ENCODE results near the gene EYS. TPM values are rescaled to one million over a fixed set of nuclear protein-coding genes. Genes with fewer than 3 reads are reported as not detected.

The EYS gene
- total and polyA plus RNA-seq, 4 donors = not detected

- Histone ChIP-seq H3K27me3 (ENCODE audit: control insufficient read depth in 1 of 2, insufficient read depth in 2 of 2, low read length in 1 of 2) (no peaks in the 10 kb centered on the region), H3K4me3 (ENCODE audit: low read length in 2 of 2) (no peak overlapping the region), H3K4me1 (ENCODE audit: control insufficient read depth in 1 of 2, insufficient read depth in 2 of 2, low read length in 2 of 2) (no peaks in the 10 kb centered on the region), H3K27ac (ENCODE audit: low read depth in 1 of 2, low read length in 2 of 2) (no peak overlapping the region), H3K9me3 (ENCODE audit: control insufficient read depth, low read length) (no peaks in the 10 kb centered on the region), H3K36me3 (ENCODE audit: control insufficient read depth in 1 of 2, insufficient read depth in 2 of 2, low read length in 1 of 2) (no peaks in the 10 kb centered on the region)
- WGBS, 2 donors = 88 to 95% methylated on average over 8 of the region's 8 CpGs
- DNase-seq (no peak), ATAC-seq (ENCODE audit: low FRiP score) (no peak)
- intact Hi-C loops (cut with DNase I) = no loop called here
Observed at GRCh38 chr6:64326939-64327338, 1380.1 kb downstream of the EYS start.

GRCh38 chr6:64325093-64325492 is 1381.9 kb downstream of the EYS start:
- DNase-seq = no peak
- Histone ChIP-seq H3K36me3 (ENCODE audit: control insufficient read depth in 1 of 2, insufficient read depth in 2 of 2, low read length in 1 of 2) (no peaks in the 10 kb centered on the region), H3K4me1 (ENCODE audit: control insufficient read depth in 1 of 2, insufficient read depth in 2 of 2, low read length in 2 of 2) (no peaks in the 10 kb centered on the region), H3K27ac (ENCODE audit: low read depth in 1 of 2, low read length in 2 of 2) (no peak overlapping the region), H3K9me3 (ENCODE audit: control insufficient read depth, low read length) (no peaks in the 10 kb centered on the region), H3K27me3 (ENCODE audit: control insufficient read depth in 1 of 2, insufficient read depth in 2 of 2, low read length in 1 of 2) (no peaks in the 10 kb centered on the region), H3K4me3 (ENCODE audit: low read length in 2 of 2) (no peak overlapping the region)
- intact Hi-C loops (cut with DNase I) = no loop called here
- 42 to 63% methylated on average over 2 of the region's 2 CpGs for whole genome bisulfite sequencing, 2 donors
- ATAC-seq (ENCODE audit: low FRiP score) = no peak

- no peak overlapping the region for H3K4me3 ChIP-seq (ENCODE audit: low read length in 2 of 2)
- no peak for ATAC-seq (ENCODE audit: low FRiP score)
- intact Hi-C loops (cut with DNase I) = no loop called here
- no peaks in the 10 kb centered on the region for H3K4me1 ChIP-seq (ENCODE audit: control insufficient read depth in 1 of 2, insufficient read depth in 2 of 2, low read length in 2 of 2)
- no peak overlapping the region for H3K27ac ChIP-seq (ENCODE audit: low read depth in 1 of 2, low read length in 2 of 2)
- H3K27me3 ChIP-seq (ENCODE audit: control insufficient read depth in 1 of 2, insufficient read depth in 2 of 2, low read length in 1 of 2) = no peaks in the 10 kb centered on the region
- H3K9me3 ChIP-seq (ENCODE audit: control insufficient read depth, low read length) = no peaks in the 10 kb centered on the region
- no peak for DNase-seq
- no peaks in the 10 kb centered on the region for H3K36me3 ChIP-seq (ENCODE audit: control insufficient read depth in 1 of 2, insufficient read depth in 2 of 2, low read length in 1 of 2)
Observed at GRCh38 chr6:64310214-64310613, 1396.8 kb downstream of the EYS start.

GRCh38 chr6:64301307-64302236 is 1405.5 kb downstream of the EYS start:
- Histone ChIP-seq H3K36me3 (ENCODE audit: control insufficient read depth in 1 of 2, insufficient read depth in 2 of 2, low read length in 1 of 2) (no peaks in the 10 kb centered on the region), H3K9me3 (ENCODE audit: control insufficient read depth, low read length) (peaks cover 6% of the 10 kb centered on the region), H3K27ac (ENCODE audit: low read depth in 1 of 2, low read length in 2 of 2) (no peak overlapping the region), H3K4me1 (ENCODE audit: control insufficient read depth in 1 of 2, insufficient read depth in 2 of 2, low read length in 2 of 2) (no peaks in the 10 kb centered on the region), H3K4me3 (ENCODE audit: low read length in 2 of 2) (no peak overlapping the region), H3K27me3 (ENCODE audit: control insufficient read depth in 1 of 2, insufficient read depth in 2 of 2, low read length in 1 of 2) (no peaks in the 10 kb centered on the region)
- ATAC-seq (ENCODE audit: low FRiP score) (no peak), DNase-seq (no peak)
- intact Hi-C loops (cut with DNase I) = no loop called here
- WGBS, 2 donors = 83 to 87% methylated on average over 11 of the region's 11 CpGs

GRCh38 chr6:64299176-64299575 is 1407.8 kb downstream of the EYS start:
- no peak overlapping the region for H3K27ac ChIP-seq (ENCODE audit: low read depth in 1 of 2, low read length in 2 of 2)
- H3K4me3 ChIP-seq (ENCODE audit: low read length in 2 of 2) = no peak overlapping the region
- ATAC-seq (ENCODE audit: low FRiP score) = no peak
- intact Hi-C loops (cut with DNase I) = no loop called here
- peaks cover 6% of the 10 kb centered on the region for H3K9me3 ChIP-seq (ENCODE audit: control insufficient read depth, low read length)
- H3K27me3 ChIP-seq (ENCODE audit: control insufficient read depth in 1 of 2, insufficient read depth in 2 of 2, low read length in 1 of 2) = no peaks in the 10 kb centered on the region
- no peaks in the 10 kb centered on the region for H3K36me3 ChIP-seq (ENCODE audit: control insufficient read depth in 1 of 2, insufficient read depth in 2 of 2, low read length in 1 of 2)
- H3K4me1 ChIP-seq (ENCODE audit: control insufficient read depth in 1 of 2, insufficient read depth in 2 of 2, low read length in 2 of 2) = no peaks in the 10 kb centered on the region
- no peak for DNase-seq
- WGBS, 2 donors = 86 to 87% methylated on average over 7 of the region's 7 CpGs

- H3K4me3 ChIP-seq (ENCODE audit: low read length in 2 of 2) = no peak overlapping the region
- no peak for ATAC-seq (ENCODE audit: low FRiP score)
- H3K4me1 ChIP-seq (ENCODE audit: control insufficient read depth in 1 of 2, insufficient read depth in 2 of 2, low read length in 2 of 2) = no peaks in the 10 kb centered on the region
- no peaks in the 10 kb centered on the region for H3K36me3 ChIP-seq (ENCODE audit: control insufficient read depth in 1 of 2, insufficient read depth in 2 of 2, low read length in 1 of 2)
- DNase-seq = no peak
- intact Hi-C loops (cut with DNase I) = no loop called here
- H3K27me3 ChIP-seq (ENCODE audit: control insufficient read depth in 1 of 2, insufficient read depth in 2 of 2, low read length in 1 of 2) = no peaks in the 10 kb centered on the region
- no peak overlapping the region for H3K27ac ChIP-seq (ENCODE audit: low read depth in 1 of 2, low read length in 2 of 2)
- peaks cover 1% of the 10 kb centered on the region for H3K9me3 ChIP-seq (ENCODE audit: control insufficient read depth, low read length)
Observed at GRCh38 chr6:64294034-64294433, 1413.0 kb downstream of the EYS start.

- no peak overlapping the region for H3K4me3 ChIP-seq (ENCODE audit: low read length in 2 of 2)
- no peaks in the 10 kb centered on the region for H3K4me1 ChIP-seq (ENCODE audit: control insufficient read depth in 1 of 2, insufficient read depth in 2 of 2, low read length in 2 of 2)
- no peak overlapping the region for H3K27ac ChIP-seq (ENCODE audit: low read depth in 1 of 2, low read length in 2 of 2)
- DNase-seq = no peak
- intact Hi-C loops (cut with DNase I) = no loop called here
- H3K9me3 ChIP-seq (ENCODE audit: control insufficient read depth, low read length) = peaks cover 1% of the 10 kb centered on the region
- no peaks in the 10 kb centered on the region for H3K27me3 ChIP-seq (ENCODE audit: control insufficient read depth in 1 of 2, insufficient read depth in 2 of 2, low read length in 1 of 2)
- no peak for ATAC-seq (ENCODE audit: low FRiP score)
- no peaks in the 10 kb centered on the region for H3K36me3 ChIP-seq (ENCODE audit: control insufficient read depth in 1 of 2, insufficient read depth in 2 of 2, low read length in 1 of 2)
Observed at GRCh38 chr6:64293298-64293697, 1413.7 kb downstream of the EYS start.

- intact Hi-C loops (cut with DNase I) = no loop called here
- 49 to 52% methylated on average over 3 of the region's 3 CpGs for WGBS, 2 donors
Observed at GRCh38 chr6:64290867-64291266, 1416.2 kb downstream of the EYS start.

GRCh38 chr6:64289931-64290330 is 1417.1 kb downstream of the EYS start:
- no peak overlapping the region for H3K27ac ChIP-seq (ENCODE audit: low read depth in 1 of 2, low read length in 2 of 2)
- no peak for ATAC-seq (ENCODE audit: low FRiP score)
- no peaks in the 10 kb centered on the region for H3K36me3 ChIP-seq (ENCODE audit: control insufficient read depth in 1 of 2, insufficient read depth in 2 of 2, low read length in 1 of 2)
- H3K4me1 ChIP-seq (ENCODE audit: control insufficient read depth in 1 of 2, insufficient read depth in 2 of 2, low read length in 2 of 2) = no peaks in the 10 kb centered on the region
- no peaks in the 10 kb centered on the region for H3K9me3 ChIP-seq (ENCODE audit: control insufficient read depth, low read length)
- 72 to 82% methylated on average over 1 of the region's 1 CpG for WGBS, 2 donors
- no peak for DNase-seq
- no peak overlapping the region for H3K4me3 ChIP-seq (ENCODE audit: low read length in 2 of 2)
- H3K27me3 ChIP-seq (ENCODE audit: control insufficient read depth in 1 of 2, insufficient read depth in 2 of 2, low read length in 1 of 2) = no peaks in the 10 kb centered on the region
- intact Hi-C loops (cut with DNase I) = no loop called here

More at GRCh38 chr6:64290867-64291266, 1416.2 kb downstream of the EYS start:
- Histone ChIP-seq H3K9me3 (ENCODE audit: control insufficient read depth, low read length) (no peaks in the 10 kb centered on the region), H3K4me1 (ENCODE audit: control insufficient read depth in 1 of 2, insufficient read depth in 2 of 2, low read length in 2 of 2) (no peaks in the 10 kb centered on the region), H3K27ac (ENCODE audit: low read depth in 1 of 2, low read length in 2 of 2) (no peak overlapping the region), H3K4me3 (ENCODE audit: low read length in 2 of 2) (no peak overlapping the region), H3K27me3 (ENCODE audit: control insufficient read depth in 1 of 2, insufficient read depth in 2 of 2, low read length in 1 of 2) (no peaks in the 10 kb centered on the region), H3K36me3 (ENCODE audit: control insufficient read depth in 1 of 2, insufficient read depth in 2 of 2, low read length in 1 of 2) (no peaks in the 10 kb centered on the region)
- no peak for ATAC-seq (ENCODE audit: low FRiP score)
- no peak for DNase-seq
